SK-MEL-5 (cell line): ENCODE results near the gene NRXN3. TPM values are rescaled to one million over a fixed set of nuclear protein-coding genes. Genes with fewer than 3 reads are reported as not detected.

Experiments
- DNase-seq: peaks from one replicate; pipeline ENCODE4 v3.0.0-alpha.2; 2016; ENCODE audit warnings: low read depth, low spot score
- in situ Hi-C: cut with HindIII; loops from 2 replicates; pipeline ENCODE4 v1.10.0; 2016; ENCODE audit warnings: low sequenced_read_pairs, high pct_unique_total_duplicates, low pct_unique_long_range_greater_than_20kb
- total RNA-seq: library from RNA; depleted of rRNA; stranded (reverse); fragments of >200 nt; shearing (Covaris generic); gene quantifications from 2 replicates; pipeline ENCODE4 v1.2.3, GENCODE V29; 2014

Gene NRXN3
- total RNA-seq, 1 experiment from 2014 or later, result 0.03 TPM

DNA sequence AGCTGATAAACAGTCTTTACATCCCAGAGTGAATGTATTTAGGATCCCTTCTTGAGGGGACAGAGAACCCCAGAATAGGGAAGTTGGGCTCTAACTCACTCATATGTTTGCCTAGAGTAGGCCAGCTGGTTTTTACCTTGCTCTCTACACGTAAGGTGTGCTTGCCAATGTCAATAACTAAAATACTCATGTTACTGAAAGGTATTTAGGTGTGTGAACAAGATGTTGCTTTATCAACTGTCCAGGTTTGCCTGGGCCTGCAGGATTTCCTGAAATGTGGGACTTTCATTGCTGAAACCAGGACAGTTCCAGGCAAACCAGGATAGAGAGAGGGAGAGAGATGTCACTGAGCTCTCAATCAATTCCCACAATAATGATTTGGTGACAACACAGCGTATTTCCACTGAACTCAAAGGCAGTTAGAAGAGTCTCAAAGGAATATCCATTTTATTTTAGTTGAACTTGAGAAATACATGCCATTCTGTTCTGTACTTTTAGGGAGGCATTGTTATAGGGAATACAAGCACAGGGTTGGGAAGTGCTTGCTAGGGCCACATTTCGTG lies 171.7 kb downstream of the NRXN3 start:
- in situ Hi-C loops, result no loop called here

DNA sequence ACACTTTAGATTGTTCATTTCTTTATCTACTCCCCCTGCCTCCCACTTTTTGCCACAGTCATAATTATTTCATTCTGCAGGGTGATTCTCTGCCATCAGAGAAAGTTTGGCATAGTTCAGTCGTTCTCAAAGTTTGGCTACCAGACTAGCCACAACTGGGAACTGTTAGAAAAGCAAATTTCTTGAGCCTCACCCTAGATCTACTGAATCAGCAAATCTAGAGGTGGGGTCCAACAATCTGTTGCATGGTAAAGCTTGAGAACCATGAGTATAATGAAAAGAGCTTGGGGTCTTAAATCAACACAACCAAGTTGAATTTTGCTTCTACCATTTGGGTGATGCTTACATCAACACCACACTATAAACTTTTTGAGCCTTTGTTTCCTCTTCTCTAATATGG lies 172.7 kb downstream of the NRXN3 start:
- in situ Hi-C loops, result no loop called here
- DNase-seq, result no peak

More for the DNA sequence above, 171.7 kb downstream of the NRXN3 start:
- DNase-seq, result no peak

DNA sequence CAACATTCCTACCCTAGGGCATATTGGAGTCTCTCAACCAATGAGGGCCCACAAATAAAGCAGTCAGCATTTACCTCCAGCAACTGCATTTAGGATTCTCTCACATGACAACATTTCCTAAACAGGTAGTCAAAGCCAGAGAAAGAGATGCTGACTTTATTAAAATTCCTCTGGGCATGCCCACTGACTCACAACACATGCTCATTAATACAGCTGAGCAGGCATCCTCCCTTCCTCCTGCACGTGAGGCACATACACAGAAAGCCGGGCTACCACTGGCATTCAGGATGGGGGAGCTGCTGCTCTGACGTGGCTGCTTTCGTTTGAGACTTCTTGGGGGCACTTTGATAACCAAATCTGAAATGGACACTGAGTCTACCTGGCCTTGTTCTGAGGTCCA lies 174.1 kb downstream of the NRXN3 start:
- in situ Hi-C loops, result no loop called here

DNA sequence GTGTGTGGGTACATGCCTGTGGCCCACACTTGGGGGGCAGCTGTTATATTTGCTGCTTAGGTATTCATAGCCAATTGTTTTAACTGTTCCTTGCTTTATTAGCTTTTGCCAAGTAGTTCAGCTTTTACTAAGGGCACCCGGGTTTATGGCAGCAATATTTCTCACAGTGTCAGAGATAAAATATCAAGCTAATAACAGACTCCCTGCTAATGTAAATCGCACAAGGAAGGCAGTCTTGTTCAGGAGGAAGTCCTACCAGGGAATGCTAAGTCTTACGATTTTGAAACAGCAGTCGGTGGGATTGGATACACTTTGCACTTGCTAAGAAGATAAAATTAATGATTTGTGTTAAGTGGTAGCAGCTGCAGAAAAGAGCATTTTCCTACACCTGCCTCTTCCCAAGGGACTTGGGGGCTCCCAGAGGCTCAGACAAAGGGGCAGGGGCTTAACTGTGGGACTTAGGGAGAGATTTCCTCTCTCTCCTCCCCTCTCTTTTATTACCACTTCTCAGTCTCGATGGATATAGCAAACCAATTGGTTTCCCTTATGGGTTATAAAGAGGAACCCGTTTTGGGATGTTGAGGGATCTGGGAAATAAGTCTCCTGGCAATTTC lies 175.1 kb downstream of the NRXN3 start:
- in situ Hi-C loops, result no loop called here
- DNase-seq, result no peak

More for the DNA sequence above, 174.1 kb downstream of the NRXN3 start:
- no peak for DNase-seq

DNA sequence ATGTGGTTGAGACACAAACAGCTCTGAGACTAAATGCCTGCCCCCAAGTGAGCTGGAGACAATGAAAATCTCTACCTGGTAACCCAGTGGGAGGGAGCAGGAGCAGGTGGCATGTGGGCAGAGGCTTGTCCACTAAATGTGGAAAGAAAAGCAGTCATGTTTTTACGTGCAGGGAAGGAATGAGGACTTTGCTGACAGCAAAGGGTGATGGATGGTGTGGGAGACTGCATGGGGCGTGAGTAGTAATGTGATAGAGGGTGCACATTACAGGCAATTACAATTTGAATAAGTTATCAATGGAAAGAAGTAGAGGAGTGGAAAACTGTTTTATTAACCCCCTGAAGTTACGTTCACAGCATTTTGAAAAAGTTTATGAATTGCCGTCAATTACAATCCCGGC lies 176.6 kb downstream of the NRXN3 start:
- in situ Hi-C loops, result no loop called here
- DNase-seq, result no peak

DNA sequence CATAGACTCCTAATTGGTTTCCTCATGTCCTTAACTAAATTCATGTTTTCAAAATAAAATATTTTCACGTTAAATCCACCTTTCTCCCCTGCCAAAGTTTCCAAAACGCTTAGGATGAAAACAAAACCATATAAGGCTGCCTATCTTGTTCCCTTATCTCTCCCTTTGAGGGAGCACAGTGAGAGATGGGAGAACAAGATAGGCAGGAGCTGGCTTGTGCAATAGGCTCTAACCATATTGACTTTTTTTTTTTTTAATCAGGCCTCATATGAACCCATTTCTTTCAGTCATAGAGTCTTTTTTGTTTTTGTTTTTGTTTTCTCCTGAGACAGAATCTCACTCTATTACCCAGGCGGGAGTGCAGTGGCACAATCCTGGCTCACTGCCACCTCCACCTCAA lies 184.9 kb downstream of the NRXN3 start:
- no peak for DNase-seq
- in situ Hi-C loops, result no loop called here

DNA sequence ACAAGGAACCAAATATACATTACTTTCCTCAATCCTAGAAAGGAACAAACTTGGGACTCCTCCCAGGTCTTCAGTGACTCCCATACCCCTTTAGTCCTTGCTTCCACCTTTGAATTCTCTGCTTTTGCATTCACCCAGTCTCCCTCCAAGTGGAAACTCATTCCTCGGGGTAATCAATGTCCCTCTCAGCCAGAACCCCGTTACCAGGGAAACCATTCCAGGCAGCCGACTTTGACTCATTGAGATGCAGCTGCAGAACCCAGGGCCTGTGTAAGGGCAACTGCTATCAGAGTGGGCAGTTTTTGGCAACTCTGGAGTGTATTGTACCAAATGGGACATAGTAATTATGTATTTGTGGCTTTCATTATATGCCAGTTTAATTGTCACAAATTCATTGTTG lies 186.2 kb downstream of the NRXN3 start:
- in situ Hi-C loops, result no loop called here
- no peak for DNase-seq

DNA sequence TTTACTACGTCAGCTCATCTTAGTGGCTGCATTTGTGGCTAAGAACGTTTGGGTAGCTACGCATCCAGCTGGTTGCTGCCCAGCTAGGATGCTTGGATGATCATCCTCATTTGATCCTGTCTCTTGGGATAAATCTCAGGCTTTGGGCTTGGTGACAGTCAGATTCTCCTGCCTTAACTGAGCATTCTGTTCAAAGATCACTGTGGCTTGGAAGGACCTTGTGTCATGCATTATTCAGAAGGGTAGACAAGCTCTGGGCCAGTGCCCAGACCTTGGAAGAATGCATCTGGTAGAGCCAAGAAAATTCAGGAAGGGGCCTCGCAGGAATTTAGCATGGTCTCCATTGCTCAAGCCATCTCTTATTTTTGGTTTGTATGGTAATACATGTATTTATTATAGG lies 188.4 kb downstream of the NRXN3 start:
- no peak for DNase-seq
- in situ Hi-C loops, result no loop called here

DNA sequence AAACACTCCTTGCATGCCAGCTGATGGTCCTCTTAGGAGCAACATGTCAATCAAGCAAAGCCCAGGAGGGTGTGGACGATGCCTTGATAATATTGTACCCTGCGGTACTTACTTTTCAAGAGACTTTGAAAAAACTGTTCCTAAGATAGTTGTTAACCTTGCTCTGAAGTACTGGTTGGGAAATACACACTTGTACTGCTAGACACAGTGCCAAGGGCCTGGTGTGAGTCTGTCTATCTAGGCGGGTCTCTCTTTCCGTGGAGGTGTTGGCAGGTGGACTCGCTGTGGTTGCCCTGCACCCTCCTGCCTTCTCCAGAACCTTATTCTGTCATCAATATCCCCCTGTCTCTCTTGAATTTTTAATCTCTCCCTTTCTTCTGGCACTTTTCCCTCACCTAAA lies 189.4 kb downstream of the NRXN3 start:
- in situ Hi-C loops, result no loop called here
- DNase-seq, result no peak

DNA sequence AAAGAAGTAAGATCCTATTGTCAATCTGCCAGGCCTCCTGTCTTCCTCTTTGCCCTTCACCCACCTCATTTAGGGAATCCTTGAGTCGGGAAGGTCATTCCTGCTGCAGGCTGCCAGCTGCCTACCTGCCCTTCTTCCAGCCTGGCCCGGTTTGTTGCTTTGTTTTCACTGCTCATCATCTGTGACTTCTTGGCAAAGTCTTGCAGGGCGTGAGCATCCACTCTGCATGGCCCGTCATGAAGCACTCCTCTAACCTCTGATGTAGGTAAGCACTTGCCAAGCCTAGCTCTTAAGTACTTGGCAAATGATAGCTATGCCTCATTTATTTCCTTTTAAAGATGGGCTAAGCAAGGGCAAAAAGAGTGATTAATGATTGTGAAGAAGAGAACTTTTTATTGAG lies 192.8 kb downstream of the NRXN3 start:
- in situ Hi-C loops, result no loop called here
- no peak for DNase-seq

DNA sequence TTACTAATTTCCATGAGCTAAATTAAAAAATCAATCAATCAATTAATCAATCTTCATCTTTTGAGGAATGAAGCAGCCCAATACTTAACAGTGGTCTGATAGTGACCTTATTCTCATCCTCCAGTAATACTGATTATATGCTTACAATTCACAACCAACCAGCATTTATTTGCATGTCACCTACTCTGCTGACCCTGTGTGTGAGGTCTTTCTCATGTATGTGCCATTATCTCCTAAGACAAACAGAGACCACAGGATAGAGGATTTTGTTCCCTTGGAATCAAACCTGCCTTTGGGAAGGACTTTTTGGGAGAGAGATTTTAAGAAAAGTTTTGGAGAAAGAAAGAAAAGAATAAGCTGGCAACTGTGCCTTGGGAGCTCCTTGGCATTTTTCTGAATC lies 197.2 kb downstream of the NRXN3 start:
- in situ Hi-C loops, result no loop called here
- DNase-seq, result no peak

DNA sequence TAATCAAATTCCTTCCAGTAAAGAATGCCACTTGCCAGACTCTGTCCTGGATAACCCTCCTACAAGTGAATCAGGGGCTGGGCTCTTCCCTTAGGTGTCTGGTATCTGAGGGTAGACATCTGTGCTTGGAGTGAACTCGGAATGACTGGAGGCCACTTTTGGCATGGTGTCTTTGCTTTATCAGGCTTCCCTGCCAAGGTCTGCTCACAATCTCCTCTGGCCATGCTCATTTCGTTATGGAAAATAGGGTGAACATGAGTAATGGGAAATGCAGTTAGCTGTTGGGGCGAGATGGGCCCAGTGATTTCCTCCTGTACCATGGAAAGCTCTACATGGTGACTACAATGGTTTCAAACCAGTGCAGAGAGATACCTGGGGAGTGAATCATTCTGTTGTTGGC lies 212.9 kb downstream of the NRXN3 start:
- DNase-seq, result no peak
- in situ Hi-C loops, result no loop called here

DNA sequence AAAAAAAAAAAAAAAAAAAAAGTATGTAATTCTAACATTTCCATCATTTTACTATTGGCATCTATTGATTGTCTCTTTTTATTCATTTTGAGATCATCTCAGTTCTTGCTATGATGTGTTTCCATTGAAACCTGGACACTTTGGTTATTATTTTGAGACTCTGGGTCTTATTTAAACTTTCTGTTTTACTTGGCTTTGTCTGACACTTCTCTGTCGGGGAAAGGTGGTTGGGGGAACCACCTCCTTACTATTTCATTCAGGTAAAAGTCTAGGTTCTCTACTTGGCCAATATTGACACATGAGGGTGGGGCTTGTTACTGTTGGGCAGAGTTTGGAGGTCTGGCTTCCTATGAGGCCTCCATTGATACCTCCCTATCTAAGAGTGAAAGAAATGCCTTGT lies 228.0 kb downstream of the NRXN3 start:
- DNase-seq, result no peak
- in situ Hi-C loops, result no loop called here

DNA sequence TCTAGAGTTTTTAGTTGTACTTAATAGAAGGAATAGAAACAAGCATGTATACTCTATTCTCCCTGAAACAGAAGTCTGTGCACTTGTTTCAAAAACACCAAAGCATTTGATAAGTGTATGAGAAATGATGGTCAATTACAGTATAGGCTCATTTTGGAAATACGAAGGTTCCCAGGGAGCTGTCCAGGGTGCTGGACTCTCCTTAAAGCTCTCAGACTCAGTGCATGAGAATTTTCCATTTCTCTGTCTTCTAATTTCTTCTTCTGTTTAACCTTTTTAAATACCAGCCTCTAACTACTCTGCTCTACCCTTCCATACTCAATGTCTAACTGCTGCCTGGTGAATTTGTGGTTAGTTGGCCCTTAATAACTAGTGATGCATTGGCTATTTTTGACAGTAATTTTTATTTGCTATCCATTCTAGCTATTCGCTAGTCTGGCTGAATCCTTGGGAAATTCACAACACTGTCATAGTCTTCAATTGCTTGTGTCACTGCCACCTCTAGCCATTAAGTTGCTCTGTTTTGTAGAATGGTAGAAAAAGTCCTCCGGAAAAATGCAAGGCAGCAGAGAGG lies 229.2 kb downstream of the NRXN3 start:
- no peak for DNase-seq
- in situ Hi-C loops, result no loop called here

DNA sequence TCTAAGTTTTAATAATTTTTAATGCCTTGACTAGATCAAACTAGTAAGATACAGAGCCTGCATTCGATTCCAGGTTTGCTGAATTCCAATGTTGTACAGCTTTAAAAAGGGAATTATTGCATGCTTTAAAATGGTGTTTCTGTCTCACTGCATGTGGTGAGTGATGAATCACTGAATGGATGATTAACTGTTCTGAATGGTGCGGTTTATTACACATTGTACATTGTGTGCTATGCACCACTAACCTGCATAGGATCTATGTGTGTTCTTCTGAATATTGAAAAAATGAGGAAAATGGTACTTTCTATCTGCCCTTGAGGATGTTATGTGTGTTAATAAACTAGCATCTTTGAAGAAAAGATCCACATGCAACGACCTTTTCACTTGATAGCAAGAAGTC lies 231.7 kb downstream of the NRXN3 start:
- in situ Hi-C loops, result no loop called here
- no peak for DNase-seq

DNA sequence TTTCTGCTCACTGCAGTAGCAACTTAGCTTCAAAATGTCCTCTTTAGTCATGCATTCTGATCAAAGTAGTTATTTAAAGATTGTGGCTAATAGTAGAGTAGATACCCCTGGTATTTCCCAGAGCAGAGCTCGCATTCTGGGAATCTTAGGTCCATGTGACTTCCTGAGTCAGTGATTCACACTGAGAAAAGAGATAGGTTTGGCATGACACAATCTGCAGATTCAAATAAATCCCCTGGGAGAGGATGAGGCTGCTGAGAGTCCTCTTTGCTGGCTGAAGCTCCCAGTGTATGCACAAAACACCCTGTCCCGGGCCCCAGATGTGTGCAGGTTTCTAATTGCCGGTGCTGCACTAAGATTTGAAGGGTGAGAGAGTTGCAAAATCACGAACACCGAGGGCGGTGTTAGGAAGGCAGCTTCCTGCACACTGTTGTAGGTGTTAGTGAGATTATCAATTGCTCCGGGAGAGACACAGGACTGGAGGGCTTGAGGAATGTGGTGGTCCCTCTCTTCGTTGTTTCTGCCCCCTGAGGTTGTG lies 233.2 kb downstream of the NRXN3 start:
- in situ Hi-C loops, result no loop called here
- DNase-seq, result peak; percentile 37

DNA sequence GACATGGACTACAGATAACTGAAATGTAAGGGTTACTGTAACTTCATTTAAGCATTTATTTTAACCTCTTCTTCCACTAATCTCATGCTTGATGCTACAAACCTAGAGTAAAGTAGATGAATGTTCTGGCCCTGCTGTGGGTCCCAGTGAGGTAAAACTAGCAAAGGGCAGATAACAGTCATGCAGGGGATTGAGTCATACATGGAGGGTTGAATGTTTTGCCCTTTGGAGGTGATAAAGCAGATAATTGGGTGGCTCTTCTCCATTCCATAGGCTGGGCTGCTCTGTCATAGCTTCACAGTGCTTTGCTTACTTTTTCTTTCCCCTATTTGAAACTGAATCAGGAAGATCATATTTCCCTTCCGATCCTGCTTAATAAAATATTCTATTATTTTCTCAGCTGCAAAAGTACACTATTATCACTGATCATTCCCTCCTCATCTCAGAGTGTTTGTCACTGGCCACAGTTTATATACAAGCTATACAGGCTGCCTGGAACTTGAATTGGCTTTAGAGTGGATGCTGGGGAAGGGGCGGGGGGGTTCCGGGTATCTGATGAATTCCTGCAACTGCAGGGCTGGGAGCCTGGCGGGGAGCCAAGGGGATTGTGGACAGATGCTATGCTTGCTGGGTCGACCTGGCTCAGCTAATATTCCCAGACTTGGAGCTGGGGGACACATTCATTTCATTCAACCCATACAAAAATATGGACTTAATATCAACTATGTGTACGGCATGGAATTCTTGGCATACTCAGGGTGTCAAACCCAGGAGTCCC lies 235.1 kb downstream of the NRXN3 start:
- in situ Hi-C loops, result no loop called here
- DNase-seq, result no peak

DNA sequence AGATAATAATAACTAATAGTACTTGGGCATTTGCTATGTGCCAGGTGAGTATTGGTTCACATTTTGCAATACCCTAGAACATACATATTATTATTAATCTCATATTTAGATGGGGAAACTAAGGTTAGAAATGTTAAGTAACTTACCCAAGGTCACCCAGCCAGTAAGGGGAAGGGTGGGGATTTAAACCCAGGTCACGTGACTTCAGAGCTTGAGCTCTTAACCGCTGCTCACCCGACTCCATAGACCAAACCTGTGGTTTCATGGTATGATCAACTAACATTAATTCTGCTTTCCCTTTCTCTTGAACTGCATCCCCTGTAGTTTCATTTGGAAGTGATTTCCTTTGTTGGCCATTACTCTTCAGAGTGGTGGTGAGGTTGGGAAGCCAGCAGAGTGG lies 242.3 kb downstream of the NRXN3 start:
- in situ Hi-C loops, result no loop called here

DNA sequence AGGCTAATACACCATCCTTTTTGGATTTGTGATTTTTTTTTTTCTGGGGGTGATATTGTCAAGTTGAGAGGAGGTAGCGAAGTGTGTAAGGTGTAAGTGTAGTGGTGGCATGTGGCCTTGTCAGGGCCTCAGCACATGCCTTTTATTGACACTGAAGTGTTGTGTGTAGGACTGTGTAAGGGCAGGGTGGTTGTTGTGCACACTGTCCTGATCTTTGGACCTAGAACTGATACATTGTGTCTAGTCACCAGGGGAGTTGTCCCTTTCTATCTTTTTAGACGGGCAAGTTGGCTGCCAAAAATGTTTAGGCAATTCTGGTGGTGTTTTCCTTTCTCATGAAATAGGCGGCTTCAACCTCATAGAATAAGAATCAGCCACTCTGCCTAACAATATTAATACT lies 244.0 kb downstream of the NRXN3 start:
- in situ Hi-C loops, result no loop called here

More for the DNA sequence above, 242.3 kb downstream of the NRXN3 start:
- DNase-seq, result no peak

More for the DNA sequence above, 244.0 kb downstream of the NRXN3 start:
- DNase-seq, result no peak
